MM.1S (cell line): ENCODE measurements around the gene CXorf66.
"Not testable (repeated sequence)": the region's sequence is repeated elsewhere in the genome, so short reads cannot be mapped to it uniquely, and the experiment has no call there.

ENCODE experiments used
- DNase-seq: peaks from one replicate; pipeline ENCODE4 v3.0.0-alpha.2; 2015
- H2AFZ ChIP-seq: fragments of 300-600 bp; sonication (generic); 2 replicates; pipeline ENCODE4 v1.6.0; 2016; ENCODE audit warnings: antibody characterized with exemption, low read length
- H3F3A ChIP-seq: fragments of 300-600 bp; sonication (generic); 2 replicates; pipeline ENCODE4 v1.6.1; 2016; ENCODE audit warnings: mild to moderate bottlenecking, antibody characterized with exemption, low read length, moderate library complexity, mixed read lengths; ENCODE audit not compliant: insufficient read depth
- H3K27ac ChIP-seq: fragments of 300-600 bp; sonication (generic); 2 replicates; pipeline ENCODE4 v1.5.1; 2016; ENCODE audit warnings: mild to moderate bottlenecking, low read length
- H3K27me3 ChIP-seq: fragments of 300-600 bp; sonication (generic); replicated peaks from 2 replicates; pipeline ENCODE4 v1.6.0; 2016; ENCODE audit warnings: low read length; ENCODE audit not compliant: insufficient read depth
- H3K36me3 ChIP-seq: fragments of 300-600 bp; sonication (generic); replicated peaks from 2 replicates; pipeline ENCODE4 v1.6.1; 2016; ENCODE audit warnings: mild to moderate bottlenecking, low read length, mixed read lengths; ENCODE audit not compliant: insufficient read depth
- H3K4me1 ChIP-seq: fragments of 300-600 bp; sonication (generic); 2 replicates; pipeline ENCODE4 v1.6.1; 2016; ENCODE audit warnings: low read length, mixed read lengths
- H3K4me2 ChIP-seq: fragments of 300-600 bp; sonication (generic); 2 replicates; pipeline ENCODE4 v1.6.0; 2016; ENCODE audit warnings: low read depth, low read length
- H3K4me3 ChIP-seq: fragments of 300-600 bp; sonication (generic); 2 replicates; pipeline ENCODE4 v1.5.1; 2016; ENCODE audit warnings: low read length, mixed read lengths
- H3K79me2 ChIP-seq: fragments of 300-600 bp; sonication (generic); 2 replicates; pipeline ENCODE4 v1.6.1; 2016; ENCODE audit warnings: mixed run types, low read length, mixed read lengths
- H3K9ac ChIP-seq: fragments of 300-600 bp; sonication (generic); 2 replicates; pipeline ENCODE4 v1.6.1; 2016; ENCODE audit warnings: low read length, mixed read lengths
- H3K9me2 ChIP-seq: fragments of 300-600 bp; sonication (generic); replicated peaks from 2 replicates; pipeline ENCODE4 v1.6.1; 2016; ENCODE audit warnings: mild to moderate bottlenecking, low read length, mixed read lengths; ENCODE audit not compliant: insufficient read depth
- H3K9me3 ChIP-seq: fragments of 300-600 bp; sonication (generic); replicated peaks from 2 replicates; pipeline ENCODE4 v1.6.1; 2016; ENCODE audit warnings: mild to moderate bottlenecking, low read length, mixed read lengths; ENCODE audit not compliant: insufficient read depth
- H4K20me1 ChIP-seq: fragments of 300-600 bp; sonication (generic); 2 replicates; pipeline ENCODE4 v1.6.1; 2016; ENCODE audit warnings: mild to moderate bottlenecking, low read length, moderate library complexity, mixed read lengths; ENCODE audit not compliant: insufficient read depth
- EZH2 ChIP-seq: fragments of 300-600 bp; sonication (generic); optimal IDR thresholded peaks from 2 replicates; pipeline ENCODE3; 2017; ENCODE audit warnings: low read depth, mild to moderate bottlenecking, antibody characterized with exemption, low read length, mixed read lengths
- EZH2phosphoT487 ChIP-seq: fragments of 300-600 bp; sonication (generic); IDR thresholded peaks from 2 replicates; pipeline ENCODE4 v1.6.1; 2018; ENCODE audit warnings: antibody characterized with exemption, low read length
- TF ChIP-seq, protein P1 (sequence below): fragments of 300-600 bp; sonication (generic); IDR thresholded peaks from 2 replicates; pipeline ENCODE4 v1.5.1; 2016; ENCODE audit warnings: antibody characterized with exemption, low read length, mixed read lengths

The CXorf66 gene

DNA sequence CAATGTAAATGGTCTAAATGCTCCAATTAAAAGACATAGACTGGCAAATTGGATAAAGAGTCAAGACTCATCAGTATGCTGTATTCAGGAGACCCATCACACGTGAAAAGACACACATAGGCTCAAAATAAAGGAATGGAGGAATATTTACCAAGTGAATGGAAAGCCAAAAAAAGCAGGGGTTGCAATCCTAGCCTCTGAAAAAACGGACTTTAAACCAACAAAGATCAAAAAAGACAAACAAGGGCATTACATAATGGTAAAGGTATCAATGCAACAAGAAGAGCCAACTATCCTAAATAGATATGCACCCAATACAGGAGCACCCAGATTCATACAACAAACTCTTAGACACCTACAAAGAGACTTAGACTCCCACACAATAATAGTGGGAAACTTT, 4.2 kb downstream of the CXorf66 start:
- not testable (repeated sequence) for H2AFZ ChIP-seq, H3K27ac ChIP-seq, H3K9me2 ChIP-seq, H3K4me2 ChIP-seq, H3K4me1 ChIP-seq, H3K9me3 ChIP-seq, H3K36me3 ChIP-seq, H4K20me1 ChIP-seq, H3K27me3 ChIP-seq, H3K9ac ChIP-seq, H3F3A ChIP-seq, H3K79me2 ChIP-seq, DNase-seq, H3K4me3 ChIP-seq

DNA sequence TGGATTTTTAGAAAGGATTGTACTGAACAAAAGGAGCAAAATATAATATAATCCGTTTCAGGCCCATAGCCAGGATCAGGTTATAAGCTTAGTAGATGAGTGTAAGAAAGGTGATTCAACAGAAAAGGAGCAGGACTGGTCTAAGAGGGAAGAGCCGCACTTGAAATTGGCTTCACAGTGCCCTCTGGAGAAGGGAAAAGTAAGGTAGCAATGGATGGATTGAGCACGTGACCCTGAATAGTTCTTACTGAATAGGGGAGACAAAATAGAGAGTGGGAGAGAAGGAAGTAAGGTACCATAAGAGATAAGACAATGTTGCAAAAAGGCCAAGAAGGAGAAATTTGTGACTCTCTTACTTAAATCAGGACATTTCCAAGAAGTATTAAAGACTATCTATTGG, 15.6 kb downstream of the CXorf66 start:
- Histone ChIP-seq H3K27ac (no peak overlapping the region), H3K4me2 (no peak overlapping the region)
- no peak for DNase-seq

DNA sequence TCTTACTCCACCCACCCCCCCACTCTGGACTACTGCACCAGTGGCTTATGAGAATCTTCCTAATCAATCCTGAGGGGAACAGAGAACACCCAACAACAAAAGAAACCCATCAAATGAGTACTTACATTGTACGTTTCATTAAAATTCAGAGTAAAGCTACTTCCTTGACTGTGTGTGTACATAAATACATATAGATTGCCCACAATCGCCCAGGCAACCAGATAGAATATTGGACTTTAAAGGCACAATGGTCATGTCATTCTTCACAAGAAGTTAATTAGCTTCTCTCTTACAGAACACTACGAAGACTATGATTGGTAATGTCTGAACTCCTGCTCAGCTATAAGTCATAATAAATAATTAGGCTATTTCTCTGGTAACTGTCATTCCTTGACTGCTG, 20.2 kb downstream of the CXorf66 start:
- Histone ChIP-seq H3K9ac (no peak overlapping the region), H3K4me3 (no peak overlapping the region), H3K9me3 (no peaks in the 10 kb centered on the region), H4K20me1 (no peaks in the 10 kb centered on the region), H3K9me2 (no peaks in the 10 kb centered on the region), H3F3A (no peaks in the 10 kb centered on the region), H3K4me2 (no peak overlapping the region), H3K79me2 (no peaks in the 10 kb centered on the region), H3K36me3 (no peaks in the 10 kb centered on the region), H3K4me1 (no peaks in the 10 kb centered on the region), H3K27me3 (no peaks in the 10 kb centered on the region), H3K27ac (no peak overlapping the region), H2AFZ (no peak overlapping the region)
- DNase-seq: no peak
- TF ChIP-seq, protein P1, sequence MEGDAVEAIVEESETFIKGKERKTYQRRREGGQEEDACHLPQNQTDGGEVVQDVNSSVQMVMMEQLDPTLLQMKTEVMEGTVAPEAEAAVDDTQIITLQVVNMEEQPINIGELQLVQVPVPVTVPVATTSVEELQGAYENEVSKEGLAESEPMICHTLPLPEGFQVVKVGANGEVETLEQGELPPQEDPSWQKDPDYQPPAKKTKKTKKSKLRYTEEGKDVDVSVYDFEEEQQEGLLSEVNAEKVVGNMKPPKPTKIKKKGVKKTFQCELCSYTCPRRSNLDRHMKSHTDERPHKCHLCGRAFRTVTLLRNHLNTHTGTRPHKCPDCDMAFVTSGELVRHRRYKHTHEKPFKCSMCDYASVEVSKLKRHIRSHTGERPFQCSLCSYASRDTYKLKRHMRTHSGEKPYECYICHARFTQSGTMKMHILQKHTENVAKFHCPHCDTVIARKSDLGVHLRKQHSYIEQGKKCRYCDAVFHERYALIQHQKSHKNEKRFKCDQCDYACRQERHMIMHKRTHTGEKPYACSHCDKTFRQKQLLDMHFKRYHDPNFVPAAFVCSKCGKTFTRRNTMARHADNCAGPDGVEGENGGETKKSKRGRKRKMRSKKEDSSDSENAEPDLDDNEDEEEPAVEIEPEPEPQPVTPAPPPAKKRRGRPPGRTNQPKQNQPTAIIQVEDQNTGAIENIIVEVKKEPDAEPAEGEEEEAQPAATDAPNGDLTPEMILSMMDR: no peak
- no peak for TF ChIP-seq EZH2phosphoT487

More for the DNA sequence above, 15.6 kb downstream of the CXorf66 start:
- Histone ChIP-seq H3K36me3 (no peaks in the 10 kb centered on the region), H3K4me3 (no peak overlapping the region), H3K79me2 (no peaks in the 10 kb centered on the region), H3F3A (no peaks in the 10 kb centered on the region), H3K4me1 (no peaks in the 10 kb centered on the region), H3K9me3 (no peaks in the 10 kb centered on the region), H3K9ac (no peak overlapping the region), H3K9me2 (no peaks in the 10 kb centered on the region), H3K27me3 (no peaks in the 10 kb centered on the region), H2AFZ (no peak overlapping the region), H4K20me1 (no peaks in the 10 kb centered on the region)
- no peak for TF ChIP-seq EZH2
- TF ChIP-seq, protein P1: no peak
- no peak for TF ChIP-seq EZH2phosphoT487

DNA sequence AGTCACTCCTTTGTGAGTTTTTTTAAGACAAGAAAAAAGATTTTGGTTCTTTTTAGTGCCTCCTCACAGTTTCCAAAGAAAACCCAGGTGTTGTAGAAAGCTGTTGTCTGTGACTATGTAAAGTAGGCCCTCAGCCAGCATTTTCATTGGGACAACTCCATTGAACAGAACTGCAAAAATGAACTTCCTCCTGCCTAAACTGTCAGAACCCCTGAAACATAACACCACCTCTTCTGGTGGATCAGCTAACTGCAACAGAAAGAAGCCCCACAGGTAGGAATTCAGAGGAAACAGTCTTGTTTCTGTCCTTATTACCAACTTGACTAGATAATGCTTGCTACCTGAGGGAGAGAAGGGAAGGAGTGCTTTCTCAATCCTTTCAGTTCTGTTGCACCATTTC, 29.1 kb downstream of the CXorf66 start:
- no peak for DNase-seq
- Histone ChIP-seq H3K4me2 (no peak overlapping the region), H3K9me2 (no peaks in the 10 kb centered on the region), H3K27ac (no peak overlapping the region), H3K36me3 (no peaks in the 10 kb centered on the region), H3K4me1 (no peaks in the 10 kb centered on the region), H3K9me3 (no peaks in the 10 kb centered on the region), H3K4me3 (no peak overlapping the region), H2AFZ (no peak overlapping the region), H3F3A (peaks cover 9% of the 10 kb centered on the region), H3K9ac (no peak overlapping the region), H3K27me3 (no peaks in the 10 kb centered on the region), H4K20me1 (no peaks in the 10 kb centered on the region), H3K79me2 (peaks cover 2% of the 10 kb centered on the region)
- TF ChIP-seq, protein P1: peak; percentile 12; the same call in 1 of the 2 replicates
- no peak for TF ChIP-seq EZH2phosphoT487
